GM12891 (cell line): Measurements from ENCODE around the gene TCAP.

ENCODE experiments used
- POLR2A ChIP-seq: IDR thresholded peaks from 2 replicates; pipeline ENCODE4 v1.6.1; 2011; ENCODE audit warnings: low read depth, low read length, control low read depth
- POLR2AphosphoS5 ChIP-seq: IDR thresholded peaks from 2 replicates; pipeline ENCODE4 v1.6.1; 2011; ENCODE audit warnings: low read depth, low read length, control low read depth
- TAF1 ChIP-seq: IDR thresholded peaks from 2 replicates; pipeline ENCODE4 v1.6.1; 2011; ENCODE audit warnings: low read depth, low read length, control low read depth

DNA sequence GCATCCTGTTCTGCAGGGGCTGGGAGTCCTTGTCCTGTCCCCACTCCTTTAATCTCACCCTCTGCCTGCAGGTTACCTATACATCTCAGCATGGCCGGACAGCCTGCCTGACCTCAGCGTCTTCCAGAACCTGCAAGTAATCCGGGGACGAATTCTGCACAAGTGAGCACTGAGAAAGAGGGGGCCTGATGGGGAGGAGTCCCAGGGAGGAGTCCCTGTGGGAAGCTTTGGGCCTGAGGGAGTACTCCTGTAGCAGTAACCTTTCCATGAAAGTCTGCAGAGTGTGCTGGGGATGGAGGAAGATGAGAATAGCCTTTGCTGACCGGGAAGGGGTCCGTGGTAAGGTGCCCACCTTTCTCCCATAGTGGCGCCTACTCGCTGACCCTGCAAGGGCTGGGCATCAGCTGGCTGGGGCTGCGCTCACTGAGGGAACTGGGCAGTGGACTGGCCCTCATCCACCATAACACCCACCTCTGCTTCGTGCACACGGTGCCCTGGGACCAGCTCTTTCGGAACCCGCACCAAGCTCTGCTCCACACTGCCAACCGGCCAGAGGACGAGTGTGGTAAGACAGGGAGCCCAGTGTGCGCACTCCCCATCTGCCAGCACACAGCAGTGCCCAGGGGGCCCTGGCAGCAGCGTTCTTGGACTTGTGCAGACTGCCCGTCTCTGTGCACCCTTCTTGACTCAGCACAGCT is 50.4 kb downstream of the TCAP start:
- no peak for TF ChIP-seq POLR2A
- no peak for TF ChIP-seq TAF1
- TF ChIP-seq POLR2AphosphoS5: no peak
